IPS DF 19.7 (cell line): ENCODE results near the gene C1orf94.

ENCODE experiments used
- DNase-seq: peaks from one replicate; pipeline ENCODE4 v3.0.0-alpha.2; 2013; ENCODE audit warnings: low read depth, low spot score

C1orf94 gene

GRCh38 chr1:34176830-34177603 is at the start of gene C1orf94:
Gene C1orf94 (plus strand): TSS chr1:34176907. CDS start chr1:34177790, 883 bp downstream.
- no peak for DNase-seq

GRCh38 chr1:34127006-34128000 is 49.4 kb upstream of the C1orf94 start:
- no peak for DNase-seq

GRCh38 chr1:34128186-34128889 is 48.4 kb upstream of the C1orf94 start:
- DNase-seq = no peak

GRCh38 chr1:34129630-34130029 is 47.1 kb upstream of the C1orf94 start:
- DNase-seq = no peak

GRCh38 chr1:34130306-34130705 is 46.4 kb upstream of the C1orf94 start:
- DNase-seq = no peak

- no peak for DNase-seq
Measured at GRCh38 chr1:34131396-34132160, 45.1 kb upstream of the C1orf94 start.

GRCh38 chr1:34132161-34132420 is 44.6 kb upstream of the C1orf94 start:
- DNase-seq = no peak

- DNase-seq = no peak
Measured at GRCh38 chr1:34137411-34137810, 39.3 kb upstream of the C1orf94 start.

- no peak for DNase-seq
Measured at GRCh38 chr1:34140011-34140676, 36.6 kb upstream of the C1orf94 start.

- DNase-seq = no peak
Measured at GRCh38 chr1:34143975-34144374, 32.7 kb upstream of the C1orf94 start.

- no peak for DNase-seq
Measured at GRCh38 chr1:34144766-34145165, 31.9 kb upstream of the C1orf94 start.

- DNase-seq = no peak
Measured at GRCh38 chr1:34147301-34147700, 29.4 kb upstream of the C1orf94 start.

- no peak for DNase-seq
Measured at GRCh38 chr1:34149501-34149900, 27.2 kb upstream of the C1orf94 start.

- no peak for DNase-seq
Measured at GRCh38 chr1:34153246-34153645, 23.5 kb upstream of the C1orf94 start.

GRCh38 chr1:34155860-34156259 is 20.8 kb upstream of the C1orf94 start:
- no peak for DNase-seq

GRCh38 chr1:34156739-34157138 is 20.0 kb upstream of the C1orf94 start:
- DNase-seq = no peak

GRCh38 chr1:34162852-34163766 is 13.6 kb upstream of the C1orf94 start:
- DNase-seq = no peak

GRCh38 chr1:34163792-34164731 is 12.6 kb upstream of the C1orf94 start:
- no peak for DNase-seq
